NCI-H82 treated with DMSO at 0.1 percent for 48 hours (cell line): Measurements from ENCODE around the gene EMCN.
"Not testable (repeated sequence)": the region's sequence is repeated elsewhere in the genome, so short reads cannot be mapped to it uniquely, and the experiment has no call there.

ENCODE experiments used
- DNase-seq: peaks from one replicate; lab custom pipeline; 2025; ENCODE audit not compliant: unreplicated experiment; lab: John Stamatoyannopoulos, UW

The EMCN gene

DNA sequence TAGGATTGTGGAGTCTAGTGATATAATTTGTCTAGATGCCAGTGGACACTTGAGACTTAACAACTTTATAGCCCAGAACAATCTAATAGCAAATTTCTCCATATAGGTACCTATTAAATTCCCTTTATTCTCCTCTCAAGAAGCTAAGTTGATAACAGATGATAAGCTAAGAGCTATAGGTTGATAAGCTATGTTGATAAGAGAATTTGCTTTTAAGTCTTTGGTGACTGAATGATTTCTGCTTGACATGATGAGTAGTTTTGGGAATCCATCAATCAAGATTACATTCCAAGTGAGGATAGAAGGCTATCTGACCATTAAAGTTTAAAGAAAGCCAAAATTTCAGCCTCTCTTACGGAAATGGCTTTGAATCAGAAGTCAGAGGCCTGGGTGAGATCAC, 131.6 kb downstream of the EMCN start:
- no peak for DNase-seq

- not testable (repeated sequence) for DNase-seq
Measured at GRCh38 chr4:100380401-100380800, 137.4 kb downstream of the EMCN start.

DNA sequence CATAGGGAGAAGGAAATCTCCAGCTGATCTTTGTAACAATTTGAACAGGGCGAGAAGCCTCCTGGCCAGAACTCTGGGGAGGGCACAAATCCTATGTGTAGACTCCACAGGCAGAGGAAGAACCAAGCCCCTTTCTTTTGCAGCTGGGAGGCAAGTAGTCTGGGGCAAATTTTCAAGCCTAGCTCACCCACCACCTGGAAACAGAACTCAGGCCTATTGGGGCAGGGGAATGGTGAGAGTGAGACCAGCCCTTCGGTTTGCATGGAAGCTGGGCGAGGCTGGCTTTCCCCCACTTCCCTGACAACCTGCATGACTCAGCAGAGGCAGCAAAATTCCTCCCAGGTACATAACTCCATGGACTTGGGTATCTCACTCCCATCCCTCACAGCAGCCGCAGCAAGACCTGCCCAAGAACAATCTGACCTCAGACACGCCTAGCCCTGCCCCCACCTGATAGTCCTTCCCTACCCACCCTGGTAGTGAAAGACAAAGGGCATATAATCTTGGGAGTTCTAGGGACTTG, 138.2 kb downstream of the EMCN start:
- no peak for DNase-seq

- DNase-seq = no peak
Measured at GRCh38 chr4:100372432-100372831, 145.4 kb downstream of the EMCN start.

DNA sequence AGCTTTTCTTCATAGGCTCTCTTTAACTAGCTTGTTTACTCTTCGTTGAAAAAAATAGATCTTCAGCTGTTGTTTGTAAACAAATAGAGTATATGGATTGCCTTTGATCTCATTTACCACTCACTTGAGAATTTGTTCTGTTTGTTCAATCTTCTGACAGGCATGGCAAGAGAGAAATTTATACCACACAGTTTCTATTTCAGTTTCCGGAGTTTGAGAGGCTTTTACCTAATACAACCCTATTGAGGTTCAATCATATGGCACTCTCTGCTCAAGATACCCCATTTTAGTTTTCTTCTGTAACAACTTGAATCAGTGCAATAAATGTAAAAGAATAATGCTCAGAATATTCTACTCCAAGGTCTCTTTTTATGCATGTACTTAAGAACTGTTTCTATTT, 148.0 kb downstream of the EMCN start:
- no peak for DNase-seq

DNA sequence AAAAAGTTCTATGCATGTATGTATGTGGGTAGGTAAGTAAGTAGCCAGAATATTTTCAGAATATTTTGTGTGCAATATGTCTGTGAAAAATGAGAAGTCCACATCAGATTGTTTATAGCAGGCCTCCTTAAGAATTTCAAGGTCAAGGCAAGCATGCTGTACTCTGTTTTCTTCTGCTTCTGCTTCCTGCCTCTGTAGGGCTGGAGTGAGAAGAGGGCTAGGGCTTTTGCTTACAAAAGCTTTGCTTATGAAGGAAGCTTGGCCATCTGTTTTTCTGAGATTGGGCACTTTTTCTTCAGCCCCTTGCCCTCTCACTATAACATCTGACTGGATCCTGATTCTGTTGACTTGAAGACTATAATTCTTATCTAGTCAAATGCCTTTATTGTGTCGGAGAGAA, 150.4 kb downstream of the EMCN start:
- no peak for DNase-seq

GRCh38 chr4:100366213-100366612, 151.6 kb downstream of the EMCN start:
- no peak for DNase-seq

- no peak for DNase-seq
Measured at GRCh38 chr4:100362366-100362765, 155.5 kb downstream of the EMCN start.

- no peak for DNase-seq
Measured at GRCh38 chr4:100361336-100361735, 156.5 kb downstream of the EMCN start.

- no peak for DNase-seq
Measured at GRCh38 chr4:100360211-100360610, 157.6 kb downstream of the EMCN start.

DNA sequence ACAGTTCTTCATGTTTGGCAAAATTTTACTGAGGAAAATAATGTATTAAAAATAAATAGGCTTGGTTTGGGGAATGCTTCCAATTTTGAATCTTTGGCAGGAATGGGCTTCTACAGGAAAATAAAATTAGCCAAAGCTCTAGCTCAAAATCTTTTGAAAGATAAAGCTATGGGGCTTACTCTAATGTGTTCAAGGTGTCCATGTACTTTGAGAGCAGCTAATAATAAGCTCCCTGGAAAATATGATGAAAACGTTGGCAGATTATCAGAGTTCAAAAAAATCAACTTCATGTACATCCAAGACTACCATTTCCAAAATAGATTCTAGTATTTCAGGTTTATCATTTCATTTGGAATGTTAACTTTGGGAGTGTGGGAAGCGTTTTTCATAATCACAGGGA, 158.4 kb downstream of the EMCN start:
- no peak for DNase-seq

DNA sequence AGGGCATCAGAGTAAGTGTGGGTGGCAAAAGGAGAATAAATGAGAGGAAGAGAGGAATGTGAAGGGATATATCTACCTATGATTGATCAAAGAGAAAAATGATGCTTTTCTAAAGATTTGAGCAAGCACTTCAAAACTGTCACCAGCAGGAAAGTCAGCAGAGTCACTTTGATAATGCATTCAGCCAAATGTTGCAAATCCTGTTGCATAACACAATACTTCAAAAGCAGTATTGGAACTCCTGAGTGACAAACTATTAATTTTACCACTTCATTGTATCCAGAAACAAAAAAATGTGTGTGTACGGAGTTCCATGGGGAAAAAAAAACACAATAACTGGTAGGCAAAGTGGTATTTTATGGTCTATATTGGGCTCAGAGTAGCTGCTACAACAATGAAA, 160.3 kb downstream of the EMCN start:
- no peak for DNase-seq

DNA sequence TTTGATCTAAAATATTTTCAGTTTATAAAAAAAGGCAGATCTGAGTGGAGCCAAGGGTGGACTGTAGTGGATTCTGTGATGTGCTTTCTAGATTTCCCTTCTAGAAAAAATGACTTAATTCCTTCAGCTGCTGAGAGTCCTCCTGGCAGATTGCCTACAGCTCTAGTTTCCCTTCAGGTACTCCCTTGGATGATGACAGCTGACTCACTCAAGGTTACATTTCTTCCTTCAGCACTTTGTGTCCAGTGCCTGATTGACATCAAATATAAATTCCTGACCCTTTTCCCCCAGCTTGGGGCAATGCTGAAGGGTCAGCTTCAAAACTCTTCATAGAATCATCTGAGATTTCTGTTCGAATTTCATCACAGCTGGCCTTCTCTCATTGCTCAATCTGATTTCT, 161.7 kb downstream of the EMCN start:
- DNase-seq = no peak

GRCh38 chr4:100352352-100352751, 165.5 kb downstream of the EMCN start:
- not testable (repeated sequence) for DNase-seq

DNA sequence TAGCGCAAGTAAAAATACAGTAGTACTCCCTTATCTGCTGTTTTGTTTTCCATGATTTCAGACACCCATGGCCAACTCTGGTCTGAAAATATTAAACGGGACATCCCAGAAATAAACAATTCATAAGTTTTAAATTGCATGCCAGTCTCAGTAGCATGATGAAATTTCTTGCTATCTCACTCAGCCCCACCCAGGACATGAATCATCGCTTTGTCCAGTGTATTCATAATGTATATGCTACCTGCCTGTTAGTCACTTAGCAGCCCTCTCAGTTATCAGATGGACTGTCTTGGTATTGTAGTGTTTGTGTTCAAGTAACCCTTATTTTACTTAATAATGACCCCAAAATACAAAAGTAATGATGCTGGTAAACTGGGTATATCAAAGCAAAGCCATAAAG, 169.3 kb downstream of the EMCN start:
- no peak for DNase-seq

DNA sequence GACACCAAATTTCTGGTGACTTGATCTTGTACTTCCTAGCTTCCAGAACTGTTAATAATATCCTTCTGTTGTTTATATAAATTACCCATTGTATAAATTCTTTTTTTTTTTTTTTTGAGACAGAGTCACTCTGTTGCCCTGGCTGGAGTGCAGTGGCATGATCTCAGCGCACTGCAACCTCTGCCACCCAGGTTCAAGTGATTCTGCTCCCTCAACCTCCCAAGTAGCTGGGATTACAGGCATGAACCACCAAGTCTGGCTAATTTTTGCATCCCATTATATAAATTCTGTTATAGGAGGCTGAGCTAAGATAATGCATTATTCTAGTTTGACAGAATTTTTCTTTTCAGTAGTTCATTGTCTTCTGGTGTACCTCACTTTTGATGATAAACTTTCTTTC, 170.6 kb downstream of the EMCN start:
- no peak for DNase-seq

DNA sequence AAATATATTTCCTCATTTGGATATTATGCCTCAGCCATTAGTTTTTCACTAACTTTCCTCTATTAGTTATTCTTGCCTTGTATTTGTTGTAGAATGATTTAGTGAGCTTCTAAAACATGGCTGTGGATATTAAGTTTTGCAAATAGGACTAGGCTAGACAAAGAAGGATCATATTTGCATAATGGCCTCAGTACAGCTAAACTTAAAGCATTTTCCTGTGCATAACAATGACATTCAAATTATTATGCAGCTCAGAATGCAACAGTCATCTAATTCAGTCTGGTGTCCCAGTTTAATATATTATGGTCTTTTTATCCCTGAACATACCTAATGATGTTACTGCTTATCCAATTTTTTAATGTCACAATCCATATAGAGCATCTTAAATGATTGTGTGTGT, 172.2 kb downstream of the EMCN start:
- DNase-seq = no peak
